Measurements from ENCODE around the gene OTUD3.
"Not testable (repeated sequence)": the region's sequence is repeated elsewhere in the genome, so short reads cannot be mapped to it uniquely, and the experiment has no call there.

The OTUD3 gene

DNA sequence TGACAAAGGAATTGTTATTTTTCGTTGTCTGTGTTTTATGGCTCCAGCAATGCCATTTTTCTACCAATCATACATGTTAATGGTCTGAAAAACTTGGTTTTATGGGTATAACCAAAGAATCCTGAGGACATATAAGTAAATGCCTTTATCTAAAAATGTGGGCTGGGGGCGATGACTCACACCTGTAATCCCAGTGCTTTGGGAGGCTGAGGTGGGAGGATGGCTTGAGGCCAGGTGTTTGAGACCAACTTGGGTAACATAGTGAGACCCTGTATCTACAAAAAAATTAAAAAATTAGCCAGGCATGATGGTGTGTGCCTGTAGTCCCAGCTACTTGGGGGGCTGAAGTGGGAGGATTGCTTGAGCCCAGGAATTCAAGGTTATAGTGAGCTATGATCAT is 12.7 kb upstream of the OTUD3 start:
- not testable (repeated sequence) for DNase-seq

DNA sequence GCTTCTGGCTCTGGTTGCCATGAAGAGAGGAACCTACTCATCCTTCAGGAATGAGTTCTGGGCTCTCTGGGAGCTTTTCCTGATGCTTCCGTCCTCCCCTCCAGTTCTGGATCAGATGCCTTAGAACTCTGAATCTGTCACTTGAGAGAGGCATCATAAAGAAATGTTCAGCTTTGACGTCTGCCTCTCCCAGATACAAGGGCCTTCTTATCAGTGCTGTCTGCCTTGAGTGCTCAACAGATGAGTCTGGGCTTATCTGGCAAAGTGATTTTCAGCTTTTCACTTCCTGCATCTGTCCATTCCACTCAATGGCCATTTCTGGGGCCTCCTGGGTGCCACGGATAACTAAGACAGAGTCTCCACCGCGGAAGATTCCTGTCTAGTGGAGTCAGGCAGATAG is 12.3 kb upstream of the OTUD3 start:
- DNase-seq, result no peak

DNA sequence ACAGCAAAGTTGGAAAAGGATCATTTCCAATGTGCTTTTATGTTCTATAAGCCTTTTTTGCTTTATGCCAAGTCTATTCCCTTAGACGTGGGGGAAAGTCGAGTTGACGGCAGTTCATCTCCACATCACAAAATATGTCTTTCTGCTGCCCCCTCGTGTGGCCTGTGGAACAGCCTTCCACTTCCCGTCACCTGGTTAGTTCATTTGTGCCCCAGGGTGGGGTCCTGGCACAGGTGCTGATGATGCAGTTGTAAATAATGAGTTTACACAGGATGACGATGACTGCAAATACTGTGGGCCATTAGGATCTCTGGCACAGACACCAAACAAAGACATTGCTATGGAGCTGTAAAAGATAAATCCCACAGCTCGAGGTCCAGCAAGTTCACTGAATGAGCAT is 10.0 kb upstream of the OTUD3 start:
- DNase-seq, result peak; percentile 75

DNA sequence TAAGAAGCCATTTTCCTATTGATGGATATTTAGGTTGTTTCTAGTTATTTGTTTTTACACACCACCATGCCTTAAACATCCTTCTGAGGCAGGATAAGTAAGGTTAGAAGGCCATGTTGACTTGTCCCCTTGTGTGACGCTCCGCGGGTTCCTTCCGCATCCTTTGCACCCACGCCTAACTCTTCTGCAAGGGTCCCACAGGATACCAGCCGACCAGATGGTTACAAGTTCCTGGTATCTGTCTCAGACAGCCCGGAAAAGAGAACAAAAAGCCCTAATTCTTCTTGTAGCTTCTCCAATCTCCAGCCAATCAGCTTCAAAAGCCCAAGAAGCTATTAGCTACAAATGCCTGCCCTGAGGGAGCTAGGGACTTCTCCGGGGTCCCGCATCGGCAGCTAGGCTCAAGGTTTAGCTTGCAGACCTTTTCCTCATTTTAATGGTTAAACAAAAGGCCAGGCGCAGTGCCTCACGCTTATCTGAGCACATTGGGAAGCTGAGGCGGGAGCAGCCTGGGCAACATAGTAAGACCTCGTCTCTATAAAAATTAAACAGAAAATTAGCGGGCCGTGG is 4.9 kb upstream of the OTUD3 start:
- DNase-seq, result no peak

DNA sequence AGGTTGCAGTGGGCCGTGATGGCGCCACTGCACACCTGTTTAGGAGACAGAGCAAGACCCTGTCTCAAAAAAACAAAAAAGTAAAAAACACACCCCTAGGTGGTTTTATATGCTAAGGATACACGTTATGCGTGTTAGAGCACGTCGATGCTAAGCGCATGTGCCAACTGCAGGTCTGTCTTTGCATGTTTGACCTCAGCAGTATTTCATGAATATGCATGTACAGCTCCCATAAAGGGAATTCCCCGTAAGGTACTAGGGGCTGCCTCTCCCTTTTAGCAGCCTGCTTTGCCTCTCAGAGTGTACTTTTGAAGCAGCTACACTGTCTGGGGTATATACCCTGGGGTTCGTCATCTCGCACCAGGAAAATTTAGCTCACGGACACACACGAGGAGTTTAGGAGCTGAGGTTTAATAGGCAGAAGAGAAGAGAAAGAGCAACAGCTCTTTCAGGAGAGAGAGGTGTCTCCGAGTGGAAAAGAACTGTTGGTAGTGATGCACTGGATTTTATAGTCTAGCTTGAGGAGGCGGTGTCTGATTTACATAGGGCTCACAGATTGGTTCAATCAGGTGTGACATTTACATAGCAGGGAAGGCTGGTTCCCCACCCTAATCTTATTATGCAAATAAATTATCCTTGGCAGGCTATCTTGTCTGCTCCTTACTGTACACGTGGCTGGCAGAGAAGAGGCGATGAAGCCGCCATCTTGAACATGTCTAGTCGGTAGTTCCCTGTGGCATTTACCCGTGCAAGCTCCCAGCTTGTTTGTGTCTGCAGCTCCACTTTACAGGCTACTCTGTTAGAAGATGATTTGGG is 4.2 kb upstream of the OTUD3 start:
- peak; percentile 71 for DNase-seq

DNA sequence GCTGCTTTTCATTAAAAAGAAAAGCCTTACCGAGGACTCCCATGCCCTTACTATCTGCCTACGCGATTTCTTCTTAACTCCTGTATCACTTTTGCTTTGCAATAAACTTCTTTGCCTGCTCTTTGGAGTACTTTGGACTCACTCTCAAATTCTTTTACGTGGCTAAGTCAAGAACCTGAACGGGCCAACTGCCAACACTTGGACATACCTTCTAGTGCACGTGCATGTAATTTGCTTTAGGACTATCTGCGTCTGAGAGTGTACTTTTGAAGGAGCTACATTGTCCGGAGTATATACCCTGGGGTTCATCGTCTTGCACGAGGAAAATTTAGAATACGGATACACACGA is 3.6 kb upstream of the OTUD3 start:
- no peak for DNase-seq

DNA sequence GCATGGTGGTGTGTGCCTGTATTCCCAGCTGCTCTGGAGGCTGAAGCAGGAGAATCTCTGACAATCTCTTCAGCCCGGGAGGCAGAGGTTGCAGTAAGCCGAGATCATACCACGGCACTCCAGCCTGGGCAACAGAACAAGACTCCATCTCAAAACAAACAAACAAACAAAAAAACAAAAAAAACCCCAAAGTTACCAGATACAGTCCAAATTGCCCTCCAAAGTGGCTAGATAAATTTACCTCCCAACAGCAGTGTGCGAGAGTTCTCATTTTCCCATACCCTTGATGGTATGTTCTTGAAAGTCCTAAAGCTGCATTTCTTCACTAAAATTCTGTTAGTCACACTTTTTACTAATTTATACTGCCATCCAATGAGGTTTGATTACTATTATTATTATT is 3.0 kb upstream of the OTUD3 start:
- no peak for DNase-seq

DNA sequence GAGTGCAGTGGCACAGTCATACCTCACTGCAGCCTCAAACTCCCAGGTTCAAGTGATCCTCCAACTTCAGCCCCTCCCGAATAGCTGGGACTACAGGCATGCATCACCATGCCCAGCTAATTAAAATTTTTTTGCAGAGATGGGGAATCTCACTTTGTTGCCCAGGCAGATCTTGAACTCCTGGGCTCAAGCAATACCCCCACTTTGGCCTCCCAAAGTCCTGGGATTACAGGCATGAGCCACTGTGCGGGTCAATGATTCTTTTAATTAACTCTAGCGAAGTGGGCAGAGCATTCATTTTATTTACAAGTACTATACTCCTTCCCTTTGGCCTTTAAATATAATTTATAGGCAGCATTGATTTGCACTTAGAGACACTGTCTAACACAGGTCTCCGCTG is 2.5 kb upstream of the OTUD3 start:
- no peak for DNase-seq

DNA sequence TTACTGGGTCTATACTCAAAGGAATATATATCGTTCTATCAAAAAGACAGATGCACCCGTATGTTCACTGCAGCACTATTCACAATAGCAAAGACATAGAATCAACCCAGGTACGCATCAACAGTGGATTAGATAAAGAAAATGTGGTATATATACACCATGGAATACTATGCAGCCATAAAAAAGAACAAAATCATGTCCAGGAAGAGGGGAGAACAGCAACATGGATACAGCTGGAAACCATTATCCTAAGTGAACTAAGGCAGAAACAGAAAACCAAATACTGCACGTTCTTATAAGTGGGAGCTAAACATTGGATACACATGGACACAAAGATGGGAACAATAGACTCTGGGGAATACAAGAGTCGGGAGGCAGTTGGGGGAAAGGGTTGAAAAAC is 1.4 kb upstream of the OTUD3 start:
- not testable (repeated sequence) for DNase-seq

DNA sequence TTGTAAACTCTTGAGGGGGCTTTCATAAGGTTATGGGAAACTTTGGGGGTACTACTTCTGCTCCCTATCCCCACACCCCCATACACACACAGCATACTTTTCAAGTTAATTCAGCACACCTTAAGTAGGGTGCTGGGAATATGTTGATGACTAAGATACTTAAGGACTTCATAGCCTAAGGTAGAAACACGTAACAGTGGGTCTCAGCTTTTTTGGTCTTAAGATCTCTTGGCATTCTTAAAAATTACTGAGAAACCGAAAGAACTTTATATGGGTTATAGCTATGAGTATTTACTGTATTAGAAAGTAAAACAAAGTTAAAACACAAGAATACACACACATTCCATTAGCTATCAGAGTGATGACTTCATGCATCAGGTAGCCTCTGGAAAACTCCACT is 2.1 kb downstream of the OTUD3 start:
- DNase-seq, result no peak

DNA sequence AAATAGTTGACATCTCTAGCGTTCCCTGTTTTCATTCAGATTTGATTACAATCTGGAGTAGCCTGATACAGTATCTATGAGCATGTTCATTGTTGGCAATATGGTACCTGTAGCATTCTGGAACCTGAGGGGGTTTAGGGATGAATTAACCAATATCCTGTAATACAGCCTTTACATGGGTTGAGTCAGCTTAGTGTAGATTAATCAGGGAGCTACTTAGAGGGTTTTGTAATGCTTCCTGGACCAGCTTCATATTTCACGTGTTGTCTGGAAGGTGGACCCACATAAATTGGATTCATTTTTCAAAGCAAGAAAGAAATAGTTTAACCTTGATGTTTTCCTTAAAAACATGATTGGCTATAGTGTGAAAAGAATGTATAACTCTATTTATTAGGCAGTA is 3.6 kb downstream of the OTUD3 start:
- no peak for DNase-seq

DNA sequence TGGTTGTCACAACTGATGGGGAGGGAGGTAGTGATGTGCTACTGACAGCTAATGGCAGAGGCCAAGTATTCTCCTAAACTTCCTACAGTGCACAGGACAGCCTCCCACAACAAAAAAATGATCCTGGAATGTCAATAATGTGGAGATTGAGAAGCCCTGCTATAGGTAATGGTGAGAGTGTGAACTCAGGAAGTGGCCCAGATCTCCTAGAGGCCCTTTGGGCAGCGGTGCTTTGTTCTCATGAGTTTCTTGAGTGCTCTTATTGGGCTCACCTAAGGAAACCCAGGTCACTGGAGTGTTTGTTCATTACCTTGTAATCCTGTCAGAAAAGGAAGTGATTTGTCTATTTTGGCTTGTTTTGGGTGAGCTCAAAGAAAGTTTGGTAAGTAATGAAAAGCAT is 5.9 kb downstream of the OTUD3 start:
- no peak for DNase-seq

DNA sequence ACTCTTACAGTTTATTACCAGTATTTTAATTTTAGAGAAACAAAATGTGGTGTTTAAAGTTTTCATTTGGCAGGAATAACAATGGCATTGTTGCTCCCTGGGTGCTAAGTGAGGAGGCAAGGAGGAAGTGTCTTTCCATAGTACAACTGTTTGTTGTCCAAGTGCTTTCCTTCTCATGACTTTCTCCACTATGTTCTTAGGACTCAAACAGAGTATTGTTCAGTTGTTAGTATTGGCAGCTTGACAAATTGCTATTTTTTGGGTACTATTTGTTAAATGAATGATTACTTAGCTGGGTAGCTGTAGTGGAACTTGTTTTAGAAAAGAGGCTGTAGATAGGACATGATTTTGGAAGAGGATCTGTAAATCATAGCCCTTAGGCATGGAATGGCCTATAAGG is 7.5 kb downstream of the OTUD3 start:
- DNase-seq, result no peak

DNA sequence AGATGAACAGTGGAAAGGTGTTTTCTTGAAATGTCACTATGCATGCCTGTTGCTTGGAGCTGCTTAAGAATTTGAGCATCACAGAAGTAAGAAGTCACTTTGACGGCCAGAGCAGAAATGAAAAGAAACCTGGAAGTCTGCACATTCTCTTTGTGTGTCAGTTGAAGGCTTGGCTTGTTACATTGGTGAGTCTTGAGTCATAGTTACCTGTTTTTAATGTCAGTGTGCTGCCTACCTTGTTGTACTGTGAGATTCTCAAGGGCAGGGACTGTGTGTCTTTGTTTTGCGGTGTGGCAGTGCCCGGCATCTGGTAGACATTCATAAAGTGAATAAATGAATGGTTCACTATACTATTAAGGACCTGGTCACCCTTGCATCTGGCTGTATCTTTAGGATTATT is 9.9 kb downstream of the OTUD3 start:
- no peak for DNase-seq

DNA sequence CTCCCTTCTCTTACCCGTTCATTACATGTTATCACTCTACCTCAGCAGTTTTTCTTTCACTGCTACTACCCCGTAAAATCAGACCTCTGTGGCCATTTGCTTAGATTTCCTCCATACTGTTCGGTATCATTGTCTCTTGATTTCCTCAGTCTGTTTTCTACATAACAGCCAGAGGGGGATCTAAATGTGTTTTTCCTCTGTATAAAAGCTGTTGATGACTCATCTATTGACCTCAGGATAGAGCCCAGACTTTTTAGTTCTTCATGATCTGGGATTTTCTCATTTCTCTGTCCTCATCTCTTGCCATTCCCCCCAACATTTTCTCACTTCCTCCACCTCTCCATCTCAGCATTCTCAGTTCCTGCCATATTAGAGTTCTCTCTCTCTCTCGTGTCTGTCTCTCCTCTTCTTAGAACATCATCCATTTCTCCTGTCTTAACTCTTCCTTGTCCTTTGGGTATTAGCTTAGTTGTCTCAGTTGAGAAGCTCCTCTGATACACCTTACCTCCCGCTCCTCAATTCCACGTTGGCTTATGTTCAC is 10.5 kb downstream of the OTUD3 start:
- no peak for DNase-seq

DNA sequence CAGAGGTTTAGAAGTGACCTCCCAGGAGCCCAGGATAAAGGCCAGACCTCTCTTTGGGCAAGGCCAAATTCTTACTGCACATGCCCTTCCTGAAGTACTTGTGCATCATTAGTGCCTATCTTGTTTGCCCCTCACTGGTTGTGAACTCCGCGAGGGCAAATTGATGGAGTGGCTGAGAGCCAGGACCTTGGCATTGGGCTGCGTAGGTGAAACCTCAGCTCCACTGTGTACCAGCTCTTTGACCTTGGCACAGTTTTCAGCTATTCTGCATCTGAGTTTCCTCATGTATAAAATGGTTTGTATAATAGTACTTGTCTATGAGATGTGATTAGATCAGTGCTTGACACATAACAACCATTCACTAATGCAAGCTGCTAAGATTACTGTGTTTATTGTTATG is 11.5 kb downstream of the OTUD3 start:
- no peak for DNase-seq

DNA sequence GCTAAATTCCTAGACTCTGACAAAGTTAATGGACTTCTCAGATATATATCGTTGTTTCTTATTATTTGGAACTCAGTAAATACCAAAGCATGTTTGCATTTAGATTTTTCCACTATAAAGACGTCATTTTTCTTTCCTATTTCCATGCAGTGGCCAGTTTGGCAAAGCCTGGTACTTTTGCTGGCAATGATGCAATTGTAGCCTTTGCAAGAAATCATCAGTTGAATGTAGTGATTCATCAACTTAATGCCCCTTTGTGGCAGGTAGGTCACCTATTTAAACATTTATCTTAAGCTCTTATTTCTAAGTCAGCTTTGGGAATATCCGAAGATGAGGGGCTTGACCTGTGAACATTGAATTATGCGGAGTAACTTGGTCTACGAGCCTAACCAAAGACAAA is 12.0 kb downstream of the OTUD3 start:
- DNase-seq, result no peak

DNA sequence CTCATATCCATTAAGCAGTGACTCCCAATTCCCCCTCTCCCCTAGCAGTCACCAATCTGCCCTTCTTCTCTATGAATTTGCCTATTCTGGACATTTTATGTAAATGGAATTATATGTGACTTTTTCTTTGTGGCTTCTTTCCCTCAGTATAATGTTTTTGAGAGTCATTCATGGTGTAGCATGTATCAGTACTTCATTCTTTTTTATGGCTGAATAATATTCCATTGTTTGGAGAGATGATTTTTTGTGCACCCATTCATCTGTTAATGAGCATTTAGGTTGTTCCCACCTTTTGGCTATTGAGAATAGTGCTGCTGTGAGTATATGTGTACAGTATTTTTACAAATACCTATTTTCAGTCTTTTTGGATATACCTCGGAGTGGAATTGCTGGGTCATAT is 19.5 kb downstream of the OTUD3 start:
- no peak for DNase-seq

DNA sequence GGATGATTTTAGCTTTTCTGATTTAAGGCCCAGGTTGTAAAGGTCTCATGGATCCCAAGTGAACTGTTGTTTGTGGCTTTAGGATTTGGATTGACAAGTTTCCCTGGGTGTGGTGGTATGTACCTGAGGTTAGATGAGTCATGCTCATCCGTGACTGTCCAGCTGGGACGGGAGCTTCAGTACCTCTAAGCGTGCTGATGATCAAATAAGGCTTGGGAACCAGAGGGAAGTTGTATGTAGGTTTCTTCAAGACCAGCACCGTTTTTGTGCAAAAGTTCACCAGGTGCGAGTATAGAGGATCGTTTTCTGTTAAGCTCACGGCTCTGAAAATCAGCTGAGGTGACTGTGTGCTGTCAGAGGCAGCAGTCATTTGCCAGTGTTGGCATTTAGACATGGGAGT is 21.4 kb downstream of the OTUD3 start:
- no peak for DNase-seq

DNA sequence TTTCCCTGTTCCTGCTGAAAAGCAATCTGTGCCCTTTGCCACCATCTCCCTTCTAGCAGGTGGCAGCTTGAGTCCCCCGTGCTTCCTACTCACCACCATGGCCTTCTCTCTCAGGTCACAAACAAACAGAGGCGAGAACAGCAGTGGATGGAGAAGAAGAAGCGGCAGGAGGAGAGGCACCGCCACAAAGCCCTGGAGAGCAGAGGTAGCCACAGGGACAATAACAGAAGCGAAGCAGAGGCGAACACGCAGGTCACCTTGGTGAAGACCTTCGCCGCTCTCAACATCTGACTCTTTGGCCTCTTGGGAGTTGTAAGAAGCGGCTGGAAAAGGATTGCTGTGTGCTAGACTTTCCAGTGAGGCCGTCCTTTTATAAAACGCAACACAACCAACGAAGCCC is 25.3 kb downstream of the OTUD3 start:
- DNase-seq, result no peak

DNA sequence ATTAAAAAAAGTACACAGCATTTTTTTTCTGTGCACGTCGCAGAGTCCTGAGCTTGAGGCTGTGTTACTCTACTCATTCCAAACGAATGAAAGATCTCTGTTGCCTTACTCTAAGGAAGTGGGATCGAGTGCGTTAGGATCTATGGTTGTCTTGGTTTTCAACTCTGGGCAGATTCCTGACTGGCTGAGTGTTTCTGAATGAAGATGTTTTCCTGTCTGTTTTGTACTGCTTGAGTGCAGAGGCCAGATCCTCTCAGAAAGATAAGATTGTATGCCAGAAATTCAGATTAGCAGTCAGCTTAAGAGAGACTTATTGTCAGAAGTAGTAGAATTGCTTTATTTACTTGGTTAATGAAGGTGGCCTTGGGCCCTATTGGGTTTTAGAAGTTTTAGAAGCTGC is 27.2 kb downstream of the OTUD3 start:
- no peak for DNase-seq

DNA sequence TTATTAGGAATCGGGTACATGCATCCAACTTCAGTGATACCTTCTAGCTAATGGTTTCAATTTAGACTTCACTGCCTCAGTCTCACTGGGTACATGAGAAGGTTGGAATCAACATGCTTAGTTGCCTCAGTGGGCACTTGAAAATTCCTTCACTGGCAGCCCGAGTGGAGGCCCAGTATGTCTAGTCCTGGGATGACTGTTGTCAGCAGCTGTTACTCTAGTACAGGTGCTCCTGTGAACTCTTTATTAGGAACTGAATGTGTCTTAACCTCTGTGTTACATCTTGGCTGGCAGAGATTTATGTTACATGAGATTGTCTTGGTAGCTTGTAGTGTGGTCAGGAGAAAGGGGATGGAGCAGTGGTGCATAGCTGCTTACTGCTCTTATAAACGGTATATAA is 27.8 kb downstream of the OTUD3 start:
- DNase-seq, result no peak

DNA sequence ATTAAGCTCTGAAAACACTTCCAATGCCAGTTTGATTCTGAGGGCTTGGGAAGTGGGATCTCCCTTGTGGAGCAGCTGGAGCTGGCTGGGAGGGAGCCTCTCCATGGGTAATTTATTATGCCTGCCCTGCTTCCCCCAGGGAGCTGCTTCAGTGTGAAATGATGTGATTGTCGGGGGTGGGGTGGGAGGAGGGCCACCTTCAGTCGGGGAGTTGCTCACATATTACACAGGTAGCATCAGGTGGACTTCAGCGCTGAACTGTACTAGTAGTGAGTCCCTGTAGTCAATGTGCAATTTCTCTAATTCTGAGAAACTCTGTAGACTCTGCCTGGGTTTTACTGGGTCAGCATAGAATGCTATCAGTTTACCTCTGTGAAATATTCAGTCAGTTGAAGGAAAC is 28.5 kb downstream of the OTUD3 start:
- no peak for DNase-seq

DNA sequence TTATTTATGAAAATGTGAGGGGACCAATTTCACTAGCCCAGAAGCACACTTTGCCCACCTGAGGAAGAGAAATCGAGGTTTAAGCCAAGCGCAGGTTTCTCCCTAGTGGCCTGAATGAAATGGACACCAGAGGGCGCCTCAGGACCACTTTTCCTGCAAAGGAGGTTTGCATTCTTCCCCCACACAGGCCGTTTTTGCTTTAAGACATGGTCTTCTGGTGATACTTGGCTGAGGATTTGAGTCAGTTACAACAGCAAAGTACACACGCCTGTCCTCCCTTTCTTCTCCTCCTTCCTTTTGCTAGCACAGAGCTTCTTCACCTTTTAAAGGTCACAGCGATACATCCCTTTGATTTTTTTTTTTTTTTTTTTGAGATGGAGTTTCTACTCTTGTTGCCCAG is 35.9 kb downstream of the OTUD3 start:
- DNase-seq, result peak; percentile 97

DNA sequence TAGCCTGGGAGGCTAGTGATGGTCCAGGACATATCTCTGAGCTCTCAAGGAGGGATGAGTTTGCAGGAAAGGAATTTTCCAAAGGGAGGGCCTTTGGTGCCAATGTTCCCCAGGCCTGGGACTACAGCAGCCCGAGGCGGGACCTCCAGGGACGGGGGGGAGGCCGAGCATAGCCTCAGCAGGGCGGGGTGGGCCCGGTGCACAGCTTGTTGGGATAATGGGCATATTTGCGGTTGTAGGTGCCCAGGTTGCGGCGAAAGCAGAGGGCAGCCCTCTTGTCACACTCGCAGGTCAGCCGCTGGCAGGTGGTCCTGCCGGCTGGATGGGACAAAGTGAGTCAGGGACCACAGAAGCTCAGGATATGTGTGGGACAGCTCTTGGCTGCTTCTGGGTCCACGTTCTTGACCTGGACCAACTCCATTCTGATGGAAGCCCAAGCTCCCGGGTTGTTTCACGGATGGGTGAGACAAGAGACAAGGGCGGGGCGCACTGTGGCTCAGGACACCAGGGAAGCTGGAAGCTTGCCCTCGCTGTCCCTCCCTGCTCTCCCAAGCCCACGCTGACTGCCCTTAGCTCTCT is 38.0 kb downstream of the OTUD3 start:
- no peak for DNase-seq
